GM18505 (cell line): Measurements from ENCODE around the gene COL23A1.
"Not testable (repeated sequence)": the region's sequence is repeated elsewhere in the genome, so short reads cannot be mapped to it uniquely, and the experiment has no call there.

Experiments used
- ATAC-seq: cut with Tn5 transposase; IDR thresholded peaks from one replicate; pipeline ENCODE4 v1.9.1; 2021; ENCODE audit not compliant: unreplicated experiment
- POLR2A ChIP-seq: IDR thresholded peaks from 4 replicates; pipeline ENCODE4 v1.6.1; 2011; ENCODE audit warnings: borderline replicate concordance; ENCODE audit not compliant: insufficient read depth, insufficient read length; ENCODE audit errors: extremely low read depth

COL23A1 gene

GRCh38 chr5:178201221-178201926 is 388.8 kb downstream of the COL23A1 start:
- TF ChIP-seq POLR2A = no peak
- no peak for ATAC-seq

DNA sequence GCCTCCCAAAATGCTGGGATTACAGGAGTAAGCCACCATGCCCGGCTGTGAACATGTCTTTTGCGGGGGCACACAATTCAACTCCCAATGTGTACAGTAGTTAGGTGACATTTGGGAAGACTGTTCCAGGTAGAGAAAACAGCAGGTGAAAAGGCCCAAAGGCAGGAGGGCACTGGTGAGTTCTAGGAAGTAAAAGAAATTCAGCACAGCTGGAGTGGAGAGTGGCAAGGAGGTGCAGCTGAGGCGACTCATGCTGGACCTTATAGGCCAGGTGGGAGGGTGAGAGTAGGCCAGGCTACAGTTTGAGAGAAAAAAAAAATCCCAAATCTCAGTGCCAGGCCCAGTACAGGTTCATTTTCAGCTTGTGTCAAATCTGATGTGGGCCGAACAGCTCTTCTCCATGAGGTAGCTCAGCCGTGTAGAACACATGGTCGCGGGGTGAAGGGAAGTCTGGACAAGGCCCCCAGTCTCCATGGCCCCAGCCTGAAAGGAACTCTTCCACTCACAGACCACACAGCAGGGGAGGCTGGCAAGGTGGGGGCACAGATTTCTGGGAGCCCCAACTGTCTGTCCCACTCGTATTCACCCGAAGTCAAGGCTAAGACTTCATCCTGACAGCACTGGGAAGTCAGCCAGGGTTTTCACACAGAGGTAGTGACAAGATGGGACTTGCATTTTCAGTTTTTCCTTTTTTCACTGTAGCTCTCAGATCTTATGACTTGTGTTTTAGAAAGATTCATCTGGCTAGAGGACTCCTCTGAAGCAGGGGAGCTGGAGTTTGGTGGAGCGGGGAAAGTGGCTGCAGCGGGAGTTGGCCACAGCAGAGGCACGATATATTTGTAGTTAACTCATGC is 390.4 kb downstream of the COL23A1 start:
- TF ChIP-seq POLR2A = no peak
- ATAC-seq = no peak

DNA sequence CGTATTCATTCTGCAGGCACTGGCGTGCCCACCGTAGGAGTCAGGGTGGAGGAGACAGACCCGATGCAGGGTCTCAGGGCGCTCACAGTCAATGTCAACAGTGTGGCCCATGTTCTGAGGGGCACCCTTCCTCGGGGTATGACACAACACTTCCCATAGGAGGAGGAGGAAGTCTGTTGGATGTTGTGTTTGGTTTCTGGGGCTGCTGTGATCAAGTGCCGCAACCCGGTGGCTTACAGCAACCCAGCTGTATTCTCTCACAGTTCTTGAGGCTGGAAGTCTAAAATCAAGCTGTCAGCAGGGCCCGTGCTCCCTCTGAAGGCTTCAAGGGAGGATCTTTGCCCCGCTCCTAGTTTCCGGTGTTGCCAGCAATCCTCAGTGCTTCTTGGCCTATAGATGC is 391.5 kb downstream of the COL23A1 start:
- TF ChIP-seq POLR2A = no peak
- no peak for ATAC-seq

- ATAC-seq = not testable (repeated sequence)
Measured at GRCh38 chr5:178198151-178198550, 392.0 kb downstream of the COL23A1 start.

- no peak for ATAC-seq
- no peak for TF ChIP-seq POLR2A
Measured at GRCh38 chr5:178196986-178197385, 393.2 kb downstream of the COL23A1 start.

GRCh38 chr5:178196281-178196812 is 393.8 kb downstream of the COL23A1 start:
- no peak for ATAC-seq
- no peak for TF ChIP-seq POLR2A

- ATAC-seq = no peak
- TF ChIP-seq POLR2A = no peak
Measured at GRCh38 chr5:178194026-178194425, 396.2 kb downstream of the COL23A1 start.

GRCh38 chr5:178193251-178193809 is 396.9 kb downstream of the COL23A1 start:
- no peak for ATAC-seq
- TF ChIP-seq POLR2A = no peak

DNA sequence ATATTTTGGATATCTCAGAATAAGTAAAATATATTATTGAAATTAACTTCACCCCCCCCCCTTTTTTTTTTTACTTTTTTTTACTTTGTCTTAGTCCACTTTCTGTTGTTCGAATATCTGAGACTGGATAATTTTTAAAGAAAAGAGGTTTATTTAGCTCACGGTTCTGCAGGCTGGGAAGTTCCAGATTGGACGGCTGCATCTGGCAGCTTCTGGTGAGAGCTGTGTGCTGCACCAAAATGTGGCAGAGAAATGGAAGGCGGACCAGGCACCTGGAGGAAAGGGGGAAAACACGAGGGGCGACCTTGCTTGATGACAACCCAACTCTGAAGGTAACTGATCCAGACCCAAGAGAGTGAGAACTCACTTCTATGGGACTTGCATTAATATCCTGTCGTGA is 397.4 kb downstream of the COL23A1 start:
- TF ChIP-seq POLR2A = no peak
- no peak for ATAC-seq

- TF ChIP-seq POLR2A = no peak
- ATAC-seq = no peak
Measured at GRCh38 chr5:178192244-178192643, 397.9 kb downstream of the COL23A1 start.

GRCh38 chr5:178191661-178192060 is 398.5 kb downstream of the COL23A1 start:
- ATAC-seq = no peak
- TF ChIP-seq POLR2A = no peak

DNA sequence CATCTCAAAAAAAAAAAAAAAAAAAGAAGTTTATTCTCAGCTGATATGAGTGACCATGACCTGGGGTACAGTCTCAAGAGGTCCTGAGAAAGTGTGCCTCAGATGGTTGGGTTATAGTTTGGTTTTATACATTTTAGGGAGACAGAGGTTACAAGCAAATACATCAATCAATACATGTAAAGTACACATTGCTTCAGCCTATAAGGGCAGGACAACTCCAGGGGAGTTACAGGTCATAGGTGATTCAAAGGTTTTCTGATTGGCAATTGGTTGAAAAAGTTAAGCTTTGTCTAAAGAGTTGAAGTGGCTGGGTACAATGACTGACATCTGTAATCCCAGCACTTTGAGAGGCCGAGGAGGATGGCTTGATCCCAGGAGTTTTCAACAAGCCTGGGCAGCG is 400.8 kb downstream of the COL23A1 start:
- no peak for ATAC-seq
- TF ChIP-seq POLR2A = no peak
